HPDE6-E6E7 (cell line): ENCODE data around the gene PCGF3.
"Not testable (repeated sequence)": the region's sequence is repeated elsewhere in the genome, so short reads cannot be mapped to it uniquely, and the experiment has no call there.

ENCODE experiments used
- DNase-seq: peaks from one replicate; pipeline ENCODE4 v3.0.0; 2011; ENCODE audit warnings: missing footprints; ENCODE audit errors: extremely low spot score

The PCGF3 gene

DNA sequence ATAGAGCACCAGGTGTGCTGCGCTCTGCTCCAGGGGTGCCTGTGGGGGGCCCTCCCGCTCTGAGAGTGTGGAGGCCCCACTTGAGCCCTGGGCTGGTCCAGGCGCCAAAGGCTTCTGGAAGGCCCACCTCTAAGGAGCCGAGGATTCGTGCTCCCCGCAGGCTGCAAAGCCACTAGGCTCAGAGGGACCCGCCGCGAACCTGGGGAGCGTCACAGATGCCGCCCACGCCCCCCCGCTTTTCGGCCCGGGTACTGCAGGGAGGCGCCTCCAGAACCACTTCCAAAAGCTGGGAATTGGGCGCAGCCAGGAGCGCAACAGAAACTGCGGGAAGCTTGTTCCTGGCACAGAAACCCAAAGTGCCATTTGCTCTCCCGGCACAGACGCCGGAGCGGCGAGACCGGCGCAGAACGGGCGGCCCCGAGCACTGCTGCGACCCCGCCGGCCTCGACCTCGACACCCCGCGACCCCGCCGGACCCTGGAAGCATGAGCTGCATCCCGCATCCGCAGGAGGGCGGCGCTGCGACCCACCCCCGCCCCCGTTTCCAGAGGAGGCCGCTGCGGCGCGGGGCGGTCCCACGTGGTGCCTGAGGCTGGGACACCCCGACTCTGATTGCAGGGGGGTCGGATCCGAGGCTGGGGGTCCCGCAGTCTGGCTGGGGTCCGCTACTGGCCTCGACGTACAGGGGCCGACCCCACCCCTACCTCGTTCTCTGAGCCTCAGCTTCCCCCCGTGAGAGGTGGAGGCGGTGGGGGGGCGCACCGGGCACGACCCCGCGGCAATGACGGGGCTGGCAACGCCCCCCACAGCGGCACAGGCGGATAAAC, 89.5 kb downstream of the PCGF3 start:
- no peak for DNase-seq

DNA sequence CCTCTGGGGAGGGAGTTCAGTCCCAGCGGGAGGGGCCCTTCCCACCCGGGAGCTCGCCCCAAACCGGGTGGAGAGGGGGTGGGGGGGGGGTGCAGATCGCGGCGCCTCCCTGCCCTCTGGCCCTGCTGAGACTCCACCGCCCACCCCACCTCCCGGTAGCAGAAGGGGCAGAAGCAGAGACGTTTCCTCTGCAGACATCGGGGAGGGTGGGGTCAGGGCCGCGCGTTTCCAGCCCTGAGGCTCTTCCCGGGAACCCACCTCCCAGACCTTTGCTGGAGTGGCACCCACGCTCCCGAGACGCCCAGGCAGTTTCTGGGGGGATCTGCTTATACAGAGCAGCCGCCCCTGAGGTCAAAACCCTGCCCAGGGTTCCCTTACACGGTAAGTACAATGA, 90.1 kb downstream of the PCGF3 start:
- DNase-seq = no peak

DNA sequence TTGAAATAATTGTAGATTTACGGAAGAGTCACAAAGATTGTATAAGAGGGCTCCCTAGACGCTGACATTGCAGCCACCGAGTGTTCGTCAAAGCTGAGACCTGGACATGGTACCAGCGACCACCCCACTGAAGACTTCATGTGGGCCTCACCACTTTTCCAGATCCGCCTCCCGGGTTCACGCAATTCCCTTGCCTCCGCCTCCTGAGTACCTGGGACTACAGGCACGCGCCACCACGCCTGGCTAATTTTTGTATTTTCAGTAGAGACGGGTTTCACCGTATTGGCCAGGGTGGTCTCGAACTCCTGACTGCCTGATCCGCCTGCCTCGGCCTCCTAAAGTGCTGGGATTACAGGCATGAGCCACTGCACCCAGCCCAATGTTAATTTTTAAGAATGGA, 90.6 kb downstream of the PCGF3 start:
- no peak for DNase-seq

DNA sequence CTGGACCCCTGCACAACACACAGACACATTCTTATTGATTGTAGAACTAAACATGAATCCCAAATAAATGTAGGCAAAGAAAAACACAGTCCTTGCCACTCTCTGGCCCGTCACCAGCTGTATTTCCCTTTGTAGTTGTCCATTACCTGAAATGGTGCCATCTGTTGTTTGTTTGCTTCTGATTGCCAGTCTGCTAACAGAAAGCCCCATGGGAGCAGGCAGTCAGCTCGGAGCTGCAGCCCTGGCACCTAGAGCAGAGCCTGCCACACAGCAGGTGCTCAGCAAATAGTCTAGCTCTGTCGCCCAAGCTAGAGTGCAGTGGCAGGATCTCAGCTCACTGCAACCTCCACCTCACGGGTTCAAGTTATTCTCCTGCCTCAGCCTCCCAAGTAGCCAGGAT, 91.4 kb downstream of the PCGF3 start:
- DNase-seq = no peak

DNA sequence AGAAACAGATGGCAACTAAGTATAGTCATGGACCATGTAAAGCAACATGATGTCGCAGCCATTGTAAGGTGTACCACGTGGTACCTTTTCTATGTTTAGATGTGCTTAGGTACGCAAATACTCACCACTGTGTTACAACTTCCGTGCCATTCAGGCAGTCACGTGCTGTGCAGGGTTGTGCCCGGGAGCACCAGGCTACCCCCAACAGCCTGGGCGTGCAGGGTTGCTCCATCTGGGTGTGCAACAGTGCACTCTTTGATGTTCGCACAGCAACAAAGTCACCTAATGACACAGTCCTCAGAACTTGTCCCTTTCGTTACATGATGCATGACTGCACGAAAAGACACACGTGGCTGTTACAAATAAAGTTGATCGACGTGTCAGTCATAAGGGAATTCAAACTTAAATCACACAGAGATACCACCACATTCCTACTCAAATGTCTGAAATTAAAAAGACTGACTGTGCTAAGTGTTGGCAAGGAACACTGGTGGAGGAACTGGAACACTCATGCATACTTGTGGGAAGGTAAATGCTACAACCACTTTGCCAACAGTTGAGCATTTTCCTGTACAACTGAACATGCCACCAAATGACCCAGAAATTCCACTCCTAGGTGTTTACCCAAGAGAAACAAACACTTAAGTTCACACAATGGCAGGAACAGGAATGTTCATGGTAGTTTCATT, 95.9 kb downstream of the PCGF3 start:
- DNase-seq = no peak

DNA sequence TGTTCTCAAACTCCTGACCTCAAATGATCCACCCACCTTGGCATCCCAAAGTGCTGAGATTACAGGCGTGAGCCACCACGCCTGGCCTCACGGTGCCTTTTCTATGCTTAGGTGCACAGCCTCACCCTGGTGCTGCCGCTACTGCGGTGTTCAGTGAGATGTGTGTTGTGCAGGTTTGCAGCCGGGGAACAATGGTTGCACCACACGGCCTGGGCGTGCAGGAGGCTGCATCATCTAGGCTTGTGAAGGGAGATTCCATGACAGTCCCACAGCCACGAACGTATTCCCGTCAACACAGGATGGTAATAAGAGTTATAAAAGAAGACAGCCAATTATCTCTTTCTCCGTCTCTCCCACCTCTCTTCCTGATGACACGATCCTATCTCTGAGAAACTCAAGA, 98.3 kb downstream of the PCGF3 start:
- no peak for DNase-seq

DNA sequence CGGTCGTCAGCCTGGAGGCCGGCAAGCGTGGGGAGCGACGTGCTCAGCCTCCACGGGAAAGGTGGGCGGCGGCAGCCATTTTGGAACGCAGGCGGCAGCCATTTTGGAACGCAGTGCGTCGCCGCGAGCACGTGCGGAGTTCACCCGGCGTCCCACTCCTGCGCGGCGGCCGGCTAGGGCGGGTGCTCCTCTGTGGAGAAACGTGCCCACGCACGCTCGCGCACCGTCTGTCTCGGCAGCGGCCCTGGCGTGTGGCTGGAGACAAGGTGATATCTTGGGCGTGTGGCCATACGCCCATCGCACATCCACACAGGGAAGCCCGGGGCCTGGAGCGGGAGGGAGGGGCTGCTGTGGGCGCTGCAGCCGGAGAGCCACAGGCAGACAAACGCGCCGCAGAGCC, 99.2 kb downstream of the PCGF3 start:
- DNase-seq = no peak

DNA sequence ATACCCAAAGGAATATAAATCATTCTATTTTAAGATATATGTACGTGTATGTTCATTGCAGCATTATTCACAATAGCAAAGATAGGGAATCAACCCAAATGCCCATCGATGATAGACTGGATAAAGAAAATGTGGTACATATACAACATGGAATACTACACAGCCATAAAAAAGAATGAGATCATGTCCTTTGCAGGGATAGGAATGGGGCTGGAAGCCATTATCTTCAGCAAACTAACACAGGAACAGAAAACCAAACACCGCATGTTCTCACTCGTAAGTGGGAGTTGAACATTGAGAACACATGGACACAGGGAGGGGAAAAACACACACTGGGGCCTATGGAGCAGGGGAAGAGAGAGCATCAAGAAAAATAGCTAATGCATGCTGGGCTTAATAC, 101.3 kb downstream of the PCGF3 start:
- not testable (repeated sequence) for DNase-seq

DNA sequence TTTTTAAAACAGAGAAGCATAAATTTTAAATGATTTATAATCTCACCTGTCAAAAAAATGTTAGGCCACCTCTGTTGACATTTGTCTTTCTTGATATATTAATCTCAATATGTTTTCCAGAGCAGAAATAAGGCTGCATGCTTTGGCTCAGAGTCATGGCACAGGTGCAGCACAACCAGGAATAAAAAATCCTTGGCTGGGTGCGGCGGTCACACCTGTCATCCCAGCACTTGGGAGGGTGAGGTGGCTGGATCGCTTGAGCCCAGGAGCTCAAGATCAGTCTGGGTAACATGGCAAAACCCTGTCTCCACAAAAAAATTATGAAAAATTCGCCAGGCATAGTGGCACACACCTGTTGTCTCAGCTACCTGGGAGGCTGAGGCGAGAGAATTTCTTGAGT, 102.2 kb downstream of the PCGF3 start:
- DNase-seq = no peak

DNA sequence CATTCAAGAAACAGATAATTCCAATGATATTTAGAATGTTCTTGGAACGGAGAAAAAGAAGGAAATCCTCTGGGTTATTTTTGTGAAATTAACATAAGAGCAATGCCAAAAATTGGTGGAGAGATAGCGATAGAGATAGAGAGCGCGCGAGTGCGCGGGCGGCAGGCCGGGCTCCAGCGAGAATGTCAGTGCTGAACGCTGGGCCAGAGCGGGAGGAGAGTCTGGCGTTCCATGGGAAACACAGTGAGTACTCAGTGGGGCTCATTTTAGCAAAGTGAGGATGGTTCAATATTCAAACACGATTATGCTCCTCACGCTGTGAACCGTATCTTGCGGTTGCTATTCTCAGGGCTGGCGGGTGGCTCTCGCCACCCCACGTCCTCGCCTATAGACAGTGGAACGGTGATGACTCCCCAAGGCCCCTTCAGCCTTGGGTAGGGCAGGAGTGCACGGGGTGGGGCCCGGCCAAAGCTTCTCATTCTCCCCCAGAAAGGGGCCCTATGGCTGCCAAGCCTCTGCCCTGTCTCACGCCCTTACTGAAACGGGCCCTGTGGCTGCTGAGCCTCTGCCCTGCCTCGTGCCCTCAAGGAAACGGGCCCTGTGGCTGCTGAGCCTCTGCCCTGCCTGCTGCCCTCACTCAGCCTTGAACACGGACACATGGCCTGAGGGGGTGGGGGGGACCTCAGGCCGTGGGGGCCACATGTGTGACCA, 103.4 kb downstream of the PCGF3 start:
- no peak for DNase-seq

DNA sequence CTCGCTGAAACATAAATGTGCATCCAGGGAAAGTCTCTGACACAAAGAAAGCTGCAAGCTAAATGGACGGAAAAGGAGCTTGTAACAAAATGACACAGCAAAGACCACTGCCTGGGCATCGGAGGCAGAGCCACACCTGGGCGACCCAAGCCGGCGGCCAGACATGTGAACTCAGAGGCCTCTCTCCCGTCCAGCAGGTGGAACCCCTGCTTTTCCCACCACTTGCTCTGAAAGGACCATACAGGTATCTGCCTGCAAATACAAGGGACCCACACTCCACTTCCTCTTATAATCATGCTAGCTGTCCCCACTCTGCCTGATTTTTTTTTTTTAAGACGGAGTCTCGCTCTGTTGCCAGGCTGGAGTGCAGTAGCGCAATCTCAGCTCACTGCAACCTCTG, 108.3 kb downstream of the PCGF3 start:
- no peak for DNase-seq

DNA sequence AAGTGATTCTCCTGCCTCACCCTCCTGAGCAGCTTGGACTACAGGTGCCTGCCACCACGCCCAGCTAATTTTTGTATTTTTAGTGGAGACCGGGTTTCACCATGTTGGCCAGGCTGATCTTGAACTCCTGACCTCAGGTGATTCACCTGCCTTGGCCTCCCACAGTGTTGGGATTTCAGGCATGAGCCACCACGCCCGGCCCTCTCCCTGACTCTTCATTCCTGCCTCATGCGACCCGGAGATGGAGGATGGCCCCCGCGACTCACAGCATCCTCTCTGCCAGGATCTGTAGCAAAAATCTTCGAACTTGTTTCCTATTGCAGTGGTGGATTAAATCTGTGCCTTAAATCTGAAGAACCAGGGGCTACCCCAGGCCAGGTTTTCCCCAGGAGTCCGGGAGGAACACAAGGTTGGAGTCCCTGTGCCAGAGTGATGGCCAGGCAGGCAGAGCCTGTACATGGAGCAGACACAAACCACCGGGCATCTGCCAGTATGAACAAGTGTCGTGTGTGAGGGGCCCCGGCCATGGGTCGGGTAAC, 108.7 kb downstream of the PCGF3 start:
- DNase-seq = no peak

DNA sequence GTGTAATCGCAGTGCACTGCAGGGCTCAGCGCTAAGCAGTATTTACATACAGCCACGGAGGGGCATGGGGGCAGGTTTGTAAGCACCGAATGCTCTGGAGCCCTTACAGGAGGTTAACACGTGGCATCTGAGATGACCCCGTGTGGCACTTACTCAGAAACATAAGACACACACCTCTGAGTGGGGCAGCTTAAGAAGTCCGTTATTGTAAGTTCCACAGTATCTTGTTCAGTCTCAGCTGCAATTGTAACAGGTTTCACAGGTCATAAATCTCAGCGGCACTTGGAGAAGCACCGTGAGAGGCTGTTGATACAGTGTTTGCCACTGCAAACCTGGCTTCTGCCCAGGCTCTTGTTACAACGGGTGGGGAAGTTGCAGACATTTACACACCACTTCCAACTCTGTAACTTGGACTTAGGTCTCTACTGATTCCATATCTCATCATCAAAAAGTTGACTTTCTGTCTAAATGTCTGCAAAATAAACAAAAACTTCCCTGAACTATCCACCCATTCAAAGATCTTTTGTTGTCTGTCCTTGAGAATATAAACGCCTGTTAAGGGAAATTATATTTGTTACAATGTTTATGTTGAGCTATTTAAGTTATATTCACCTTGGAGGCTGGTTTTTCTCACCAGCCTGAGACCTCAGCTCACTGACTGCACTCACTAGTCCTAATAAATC, 110.0 kb downstream of the PCGF3 start:
- DNase-seq = no peak

DNA sequence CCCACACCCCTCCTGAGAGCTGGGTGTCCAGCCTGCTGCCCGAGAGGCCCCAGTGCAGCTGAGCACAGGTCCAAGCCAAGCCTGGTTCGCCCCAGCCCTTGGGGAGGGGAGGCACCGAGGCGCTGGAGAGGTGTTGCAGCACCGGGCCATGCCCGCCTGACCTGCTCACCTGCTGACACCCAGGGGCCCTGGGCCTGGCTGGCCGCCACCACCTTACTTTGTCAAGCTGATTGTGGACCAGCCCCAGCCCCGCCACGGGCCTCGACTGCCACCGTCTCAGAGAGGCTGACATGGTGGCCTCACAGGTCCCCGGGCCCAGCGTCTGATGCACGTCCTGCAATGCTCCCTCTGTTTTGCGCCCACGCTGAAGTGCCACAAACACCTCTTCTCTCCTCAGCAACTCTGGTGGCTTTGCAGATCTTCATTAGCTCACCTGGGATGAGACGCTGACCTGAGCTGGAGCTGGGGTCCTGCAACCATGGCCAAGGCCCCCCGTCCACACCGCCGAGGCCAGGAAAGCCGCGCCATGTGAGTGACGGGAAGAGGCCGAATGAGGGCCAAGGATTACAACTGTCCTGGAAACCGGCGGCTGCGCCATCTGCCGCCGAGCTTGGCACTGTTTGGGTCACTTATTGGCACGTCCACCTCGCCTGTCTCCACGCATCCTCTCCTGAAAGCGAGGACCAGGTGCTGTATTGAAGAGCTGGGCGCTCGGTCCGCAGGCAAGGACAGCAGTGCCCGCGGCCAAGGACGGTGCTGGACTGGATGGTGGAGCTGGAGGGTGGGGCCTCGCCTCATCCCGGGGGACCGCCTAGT, 112.7 kb downstream of the PCGF3 start:
- DNase-seq = no peak

DNA sequence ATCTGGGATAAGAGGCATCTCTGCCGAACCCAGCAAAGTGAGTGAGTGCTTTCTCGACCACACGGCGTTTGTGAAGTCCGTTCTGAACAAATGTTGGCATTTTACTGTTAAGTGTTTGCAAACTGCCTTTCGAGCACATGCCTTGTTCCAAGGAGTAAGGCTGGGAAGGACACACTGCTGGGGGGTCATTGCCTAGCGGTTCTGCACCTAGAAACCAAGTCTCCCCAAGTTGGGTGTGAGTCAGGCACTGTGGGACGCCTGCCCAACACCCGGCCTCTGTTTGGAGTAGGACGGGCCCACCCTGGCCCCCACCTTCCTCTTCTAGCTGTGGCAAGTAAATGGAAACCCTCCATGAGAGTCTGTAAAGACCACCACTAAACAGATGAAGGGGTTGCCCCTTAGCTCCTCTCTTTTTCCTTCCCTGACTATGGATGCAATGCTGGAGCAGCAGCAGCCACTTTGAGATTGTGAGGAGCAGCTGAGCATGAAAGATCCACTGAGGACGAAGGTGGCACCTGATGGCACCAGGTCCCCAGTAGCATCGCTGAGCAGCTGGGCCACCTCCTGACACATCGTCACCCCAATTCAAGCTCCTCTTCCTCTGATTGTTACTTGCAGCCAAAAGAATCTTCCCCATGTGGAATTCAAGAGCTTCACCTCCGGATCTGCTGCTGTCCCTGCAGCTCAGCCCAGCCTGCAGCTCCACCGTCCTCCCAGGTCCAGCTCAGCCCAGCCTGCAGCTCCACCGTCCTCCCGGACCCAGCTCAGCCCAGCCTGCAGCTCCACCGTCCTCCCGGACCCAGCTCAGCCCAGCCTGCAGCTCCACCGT, 114.0 kb downstream of the PCGF3 start:
- no peak for DNase-seq
